ENCODE measurements around the gene EME2.

DNA sequence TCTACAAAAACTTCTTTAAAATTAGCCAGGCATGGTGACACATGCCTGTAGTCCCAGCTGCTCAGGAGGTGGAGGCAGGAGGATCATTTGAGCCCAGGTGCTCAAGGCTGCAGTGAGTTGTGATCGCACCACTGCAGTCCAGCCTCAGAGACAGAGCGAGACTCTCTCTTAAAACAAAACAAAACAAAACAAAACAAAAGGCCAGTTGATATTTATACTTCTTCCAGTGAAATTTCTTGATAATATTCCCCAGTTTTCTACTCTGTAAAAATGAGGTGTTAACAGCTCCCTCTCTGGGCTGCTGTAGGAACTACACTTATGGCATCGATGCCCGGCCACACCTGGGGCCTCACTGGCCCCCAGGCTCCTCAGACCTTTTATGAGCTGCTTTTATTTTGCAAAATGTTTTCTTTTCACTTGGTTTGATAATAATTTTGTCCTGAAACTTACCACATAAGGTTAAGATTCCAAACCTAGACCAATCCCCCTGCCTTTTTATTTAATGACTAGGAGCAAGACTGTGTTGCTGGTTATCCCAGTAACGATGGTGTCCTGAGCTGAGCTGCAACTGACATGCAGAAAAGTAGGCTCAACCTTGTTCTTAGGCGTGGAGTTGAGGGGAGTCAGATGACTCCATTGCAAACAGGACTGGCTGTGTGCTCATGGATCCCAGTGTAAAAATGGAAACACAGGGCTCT lies 49.0 kb upstream of the EME2 start:
- TF ChIP-seq EZH2 (IDR thresholded peaks at IDR 0.05; ENCODE audit: borderline replicate concordance, insufficient read depth, low read depth, low read length, poor library complexity, severe bottlenecking), result no peak
- TF ChIP-seq, protein P1, sequence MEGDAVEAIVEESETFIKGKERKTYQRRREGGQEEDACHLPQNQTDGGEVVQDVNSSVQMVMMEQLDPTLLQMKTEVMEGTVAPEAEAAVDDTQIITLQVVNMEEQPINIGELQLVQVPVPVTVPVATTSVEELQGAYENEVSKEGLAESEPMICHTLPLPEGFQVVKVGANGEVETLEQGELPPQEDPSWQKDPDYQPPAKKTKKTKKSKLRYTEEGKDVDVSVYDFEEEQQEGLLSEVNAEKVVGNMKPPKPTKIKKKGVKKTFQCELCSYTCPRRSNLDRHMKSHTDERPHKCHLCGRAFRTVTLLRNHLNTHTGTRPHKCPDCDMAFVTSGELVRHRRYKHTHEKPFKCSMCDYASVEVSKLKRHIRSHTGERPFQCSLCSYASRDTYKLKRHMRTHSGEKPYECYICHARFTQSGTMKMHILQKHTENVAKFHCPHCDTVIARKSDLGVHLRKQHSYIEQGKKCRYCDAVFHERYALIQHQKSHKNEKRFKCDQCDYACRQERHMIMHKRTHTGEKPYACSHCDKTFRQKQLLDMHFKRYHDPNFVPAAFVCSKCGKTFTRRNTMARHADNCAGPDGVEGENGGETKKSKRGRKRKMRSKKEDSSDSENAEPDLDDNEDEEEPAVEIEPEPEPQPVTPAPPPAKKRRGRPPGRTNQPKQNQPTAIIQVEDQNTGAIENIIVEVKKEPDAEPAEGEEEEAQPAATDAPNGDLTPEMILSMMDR (IDR thresholded peaks at IDR 0.05), result peak; percentile 96

Data from B cell (primary cell).